WI38 (cell line): ENCODE data around the gene CTIF.

ENCODE experiments used
- H3K4me3 ChIP-seq: 2 replicates; pipeline ENCODE4 v1.5.1; 2011; ENCODE audit warnings: low read depth, mild to moderate bottlenecking, control low read depth, low read length
- CTCF ChIP-seq: IDR thresholded peaks from 2 replicates; pipeline ENCODE4 v1.5.1; 2012; ENCODE audit warnings: low read depth, mild to moderate bottlenecking, control low read depth, low read length

The CTIF gene

DNA sequence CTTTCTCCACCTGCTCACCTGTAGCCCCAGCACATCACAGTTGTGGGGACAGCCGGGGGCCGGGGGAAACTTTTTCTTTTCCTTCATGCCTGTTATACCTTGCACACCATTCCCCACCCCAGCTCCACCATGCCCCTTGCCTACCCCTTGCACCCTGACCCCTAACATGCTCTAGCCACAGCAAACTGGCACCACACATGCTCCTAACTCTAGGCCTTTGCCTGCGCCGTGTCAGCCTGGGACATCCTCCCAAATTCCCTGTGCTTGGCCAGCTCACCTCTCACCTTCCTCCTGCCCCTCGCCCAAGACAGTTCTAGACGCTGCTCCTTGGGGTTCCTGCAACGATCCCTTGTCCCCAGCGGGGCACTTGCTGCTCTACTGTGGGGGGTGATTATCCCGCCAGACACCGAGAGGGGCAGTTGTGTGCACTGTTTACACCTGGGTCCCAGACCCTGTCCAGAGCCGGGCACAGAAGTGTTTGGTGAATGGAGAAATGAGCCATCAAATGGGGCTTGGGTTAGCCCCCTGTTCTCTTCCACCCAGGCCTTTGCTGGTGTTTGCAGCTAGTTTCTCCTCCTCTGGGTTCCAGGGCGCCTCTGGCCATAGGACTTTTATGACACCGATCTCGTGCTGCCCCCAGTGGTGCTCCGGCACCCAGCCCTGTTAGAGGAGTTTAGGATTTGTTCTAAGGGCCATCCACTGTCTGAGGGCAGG is 129.8 kb downstream of the CTIF start:
- no peak for TF ChIP-seq CTCF
- no peak overlapping the region for H3K4me3 ChIP-seq

DNA sequence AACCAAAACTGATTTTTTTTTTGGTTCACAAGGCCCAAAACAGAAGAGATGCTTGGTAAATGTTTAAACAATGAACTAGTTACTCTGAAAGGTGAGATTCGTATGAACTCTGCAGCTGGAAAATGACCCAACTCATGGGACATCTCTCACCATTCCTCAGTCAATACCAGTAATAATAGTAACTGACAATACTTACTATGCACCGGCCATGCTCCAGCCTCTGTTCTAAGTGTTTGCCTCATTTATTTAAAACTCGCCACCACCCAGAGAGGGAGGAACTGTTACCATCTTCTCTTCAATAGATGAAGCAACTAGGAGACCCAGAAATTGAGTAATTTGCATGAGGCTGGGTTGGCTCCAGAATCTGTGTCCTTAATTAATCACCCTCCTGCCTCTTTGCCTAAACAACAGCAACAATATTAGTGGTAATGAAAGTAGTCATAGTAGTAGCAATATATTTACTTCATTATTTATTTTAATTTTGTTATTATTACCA is 130.4 kb downstream of the CTIF start:
- TF ChIP-seq CTCF = no peak

DNA sequence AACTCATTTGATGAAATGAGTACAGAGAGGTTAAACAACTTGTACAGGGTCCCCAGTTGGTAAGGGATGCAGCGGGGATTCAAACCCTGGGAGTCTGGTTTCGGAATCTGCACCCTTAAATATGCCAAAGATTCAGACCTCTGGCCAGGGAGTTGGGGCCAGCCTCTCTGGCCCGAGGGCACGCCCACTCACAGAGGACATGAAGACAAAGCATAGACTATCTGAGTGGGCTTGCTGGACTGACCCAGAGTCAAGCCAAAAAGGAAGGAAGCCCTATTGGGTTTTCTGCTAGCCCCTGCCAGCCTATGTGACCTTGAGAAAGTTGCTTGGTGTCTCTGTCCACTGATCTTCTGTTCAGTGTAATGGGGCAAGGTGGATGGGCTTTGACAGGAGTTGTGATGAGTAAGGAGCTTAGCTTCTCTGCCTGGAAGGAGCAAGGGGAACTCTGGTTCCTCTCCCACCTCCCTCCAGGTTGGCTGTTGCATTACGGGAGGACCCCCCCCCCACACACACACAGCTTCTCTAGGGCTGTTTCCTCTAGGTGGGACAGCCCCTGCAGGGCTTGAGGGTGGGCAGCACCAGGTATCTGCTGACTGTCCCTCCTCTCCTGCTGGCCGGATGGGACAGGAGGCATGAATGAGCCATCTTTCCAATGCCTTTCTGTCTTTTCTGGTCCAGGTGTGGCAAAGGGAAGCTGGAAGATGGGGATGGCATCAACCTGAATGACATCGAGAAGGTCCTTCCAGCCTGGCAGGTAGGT is 131.3 kb downstream of the CTIF start:
- H3K4me3 ChIP-seq = no peak overlapping the region
- no peak for TF ChIP-seq CTCF

More for the DNA sequence above, 130.4 kb downstream of the CTIF start:
- no peak overlapping the region for H3K4me3 ChIP-seq

GRCh38 chr18:48670751-48671560 is 132.1 kb downstream of the CTIF start:
- TF ChIP-seq CTCF = no peak
- H3K4me3 ChIP-seq = no peak overlapping the region

DNA sequence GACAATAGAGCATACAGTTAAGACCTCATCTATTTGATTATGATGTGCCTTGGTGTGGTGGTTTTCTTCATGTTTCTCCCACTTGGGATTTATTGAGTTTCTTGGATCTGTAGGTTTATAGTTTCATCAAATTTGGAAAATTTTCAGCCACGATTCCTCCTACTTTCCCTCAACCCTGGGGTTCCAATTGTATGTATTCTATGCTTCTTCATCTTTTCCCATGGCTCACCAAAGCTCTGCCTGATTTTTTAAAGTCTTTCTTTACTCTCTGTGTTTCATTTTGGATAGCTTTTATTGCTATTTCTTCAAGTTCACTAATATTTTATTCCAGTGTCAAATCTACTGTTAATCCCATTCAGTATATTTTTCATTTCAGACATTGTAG is 132.7 kb downstream of the CTIF start:
- H3K4me3 ChIP-seq = no peak overlapping the region
- TF ChIP-seq CTCF = no peak

GRCh38 chr18:48672671-48673340 is 134.0 kb downstream of the CTIF start:
- no peak for TF ChIP-seq CTCF
- H3K4me3 ChIP-seq = no peak overlapping the region
